IPS-NIHi11 (cell line): ENCODE results near the gene TRPV6.

ENCODE experiments used
- DNase-seq: peaks from one replicate; pipeline ENCODE4 v3.0.0; 2012; ENCODE audit warnings: mixed read lengths, low spot score

Gene TRPV6

DNA sequence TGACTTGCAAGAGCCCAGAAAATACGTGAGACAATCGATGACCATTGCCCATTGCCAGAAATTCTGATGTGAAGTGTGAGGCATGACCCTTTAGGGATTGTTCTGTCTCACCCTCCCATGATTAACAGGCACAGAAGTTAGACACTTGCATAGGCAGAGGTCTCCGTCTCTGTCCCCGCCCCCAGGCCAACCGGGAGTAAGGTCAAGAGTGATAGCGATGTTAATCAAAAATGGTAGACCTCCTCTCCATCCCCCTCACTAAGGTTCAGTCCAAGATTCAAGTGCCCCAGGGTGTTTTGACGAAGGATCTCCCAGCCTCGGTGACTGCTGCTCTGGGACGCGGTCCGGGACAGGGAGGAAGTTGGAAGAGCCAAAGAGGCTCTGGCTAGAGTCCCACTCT is 22.7 kb upstream of the TRPV6 start:
- no peak for DNase-seq

- no peak for DNase-seq
Measured at GRCh38 chr7:142906643-142907042, 21.1 kb upstream of the TRPV6 start.

- no peak for DNase-seq
Measured at GRCh38 chr7:142905759-142906158, 20.2 kb upstream of the TRPV6 start.

DNA sequence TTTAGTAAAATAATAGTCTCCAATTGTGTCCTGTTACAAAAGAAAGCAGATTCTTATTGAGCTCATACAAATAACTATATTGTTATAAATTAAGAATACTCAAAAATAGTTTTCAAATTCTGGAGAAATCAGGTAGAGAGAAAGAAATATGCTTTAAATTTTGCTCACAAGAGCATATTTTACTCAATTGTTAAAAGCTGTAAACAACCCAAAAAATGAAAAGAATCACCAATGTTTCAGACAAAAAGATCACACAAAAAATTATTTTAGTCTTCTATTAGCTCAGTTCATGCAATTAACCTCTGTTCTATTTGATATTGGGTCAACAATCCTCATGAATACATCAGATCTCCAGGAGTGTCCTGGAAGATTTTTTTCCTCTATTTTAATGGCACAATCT is 18.6 kb upstream of the TRPV6 start:
- no peak for DNase-seq

GRCh38 chr7:142901426-142902259 is 16.1 kb upstream of the TRPV6 start:
- no peak for DNase-seq

- no peak for DNase-seq
Measured at GRCh38 chr7:142899661-142900060, 14.1 kb upstream of the TRPV6 start.

DNA sequence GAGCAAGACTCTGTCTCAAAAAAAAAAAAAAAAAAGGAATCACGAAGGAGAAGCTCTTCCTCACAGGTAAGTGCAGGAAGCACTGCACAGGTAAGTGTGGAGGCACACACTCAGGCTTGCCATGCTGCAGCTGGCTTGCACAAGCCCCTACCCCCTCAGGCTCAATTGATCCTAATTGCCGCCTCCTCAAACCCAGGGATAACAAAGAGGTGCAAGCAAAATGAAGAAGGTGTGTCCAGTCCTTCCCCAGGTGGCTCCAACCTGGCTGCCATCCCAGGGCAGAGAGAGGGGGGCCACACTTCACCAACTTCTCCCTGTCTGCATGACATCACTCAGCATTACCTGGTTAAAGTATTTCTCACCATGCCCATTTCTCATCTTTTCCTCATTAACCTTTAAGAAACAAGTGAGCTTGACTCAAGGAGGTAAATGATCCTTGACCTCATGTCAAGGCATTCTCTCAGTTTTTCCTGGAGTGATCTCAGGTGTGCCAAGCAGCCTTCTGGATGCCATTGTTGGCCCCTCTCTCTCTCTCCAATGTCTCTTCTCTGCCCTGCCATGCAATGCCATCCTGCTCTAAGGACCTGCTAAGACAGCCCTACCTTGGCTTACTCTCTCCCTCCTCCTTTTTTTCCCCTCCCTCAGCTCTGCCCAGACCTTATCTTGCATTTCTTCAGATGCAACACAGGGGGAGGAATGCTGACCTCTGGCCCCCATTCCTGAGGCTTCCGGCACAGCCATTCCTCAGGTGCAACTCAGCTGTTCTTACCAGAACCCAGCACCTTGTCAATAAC is 13.0 kb upstream of the TRPV6 start:
- no peak for DNase-seq

GRCh38 chr7:142897691-142898090 is 12.1 kb upstream of the TRPV6 start:
- DNase-seq = no peak

- DNase-seq = no peak
Measured at GRCh38 chr7:142896741-142897379, 11.3 kb upstream of the TRPV6 start.

- DNase-seq = no peak
Measured at GRCh38 chr7:142896151-142896550, 10.6 kb upstream of the TRPV6 start.

DNA sequence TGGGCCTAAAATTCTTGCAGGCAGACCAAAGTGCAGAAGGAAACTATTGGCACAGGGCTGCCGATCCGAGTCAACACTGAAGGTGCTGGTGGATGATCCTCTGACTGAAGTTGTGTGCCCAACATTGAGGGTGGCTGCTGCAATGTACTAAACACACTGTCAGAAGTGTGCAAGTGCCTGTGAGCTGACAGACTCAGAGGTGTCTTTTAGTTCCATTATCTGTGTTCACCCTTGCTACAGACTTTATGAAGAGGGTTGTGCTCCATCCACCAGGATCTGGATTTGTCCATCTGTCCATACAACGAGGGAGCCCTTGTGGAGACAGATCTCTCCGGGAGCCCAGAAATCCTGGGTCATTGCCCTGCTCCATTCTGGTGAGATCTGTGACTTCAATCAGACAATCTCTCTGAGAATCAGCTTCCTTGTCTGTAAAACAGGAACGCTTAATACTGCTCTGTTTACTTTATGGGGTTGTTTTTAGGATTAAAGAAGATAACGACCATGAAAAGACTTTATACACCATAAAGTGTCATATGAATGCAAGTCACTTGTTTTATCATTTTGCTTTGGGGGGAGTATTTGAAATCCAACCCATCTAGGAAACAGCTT is 9.5 kb upstream of the TRPV6 start:
- no peak for DNase-seq

DNA sequence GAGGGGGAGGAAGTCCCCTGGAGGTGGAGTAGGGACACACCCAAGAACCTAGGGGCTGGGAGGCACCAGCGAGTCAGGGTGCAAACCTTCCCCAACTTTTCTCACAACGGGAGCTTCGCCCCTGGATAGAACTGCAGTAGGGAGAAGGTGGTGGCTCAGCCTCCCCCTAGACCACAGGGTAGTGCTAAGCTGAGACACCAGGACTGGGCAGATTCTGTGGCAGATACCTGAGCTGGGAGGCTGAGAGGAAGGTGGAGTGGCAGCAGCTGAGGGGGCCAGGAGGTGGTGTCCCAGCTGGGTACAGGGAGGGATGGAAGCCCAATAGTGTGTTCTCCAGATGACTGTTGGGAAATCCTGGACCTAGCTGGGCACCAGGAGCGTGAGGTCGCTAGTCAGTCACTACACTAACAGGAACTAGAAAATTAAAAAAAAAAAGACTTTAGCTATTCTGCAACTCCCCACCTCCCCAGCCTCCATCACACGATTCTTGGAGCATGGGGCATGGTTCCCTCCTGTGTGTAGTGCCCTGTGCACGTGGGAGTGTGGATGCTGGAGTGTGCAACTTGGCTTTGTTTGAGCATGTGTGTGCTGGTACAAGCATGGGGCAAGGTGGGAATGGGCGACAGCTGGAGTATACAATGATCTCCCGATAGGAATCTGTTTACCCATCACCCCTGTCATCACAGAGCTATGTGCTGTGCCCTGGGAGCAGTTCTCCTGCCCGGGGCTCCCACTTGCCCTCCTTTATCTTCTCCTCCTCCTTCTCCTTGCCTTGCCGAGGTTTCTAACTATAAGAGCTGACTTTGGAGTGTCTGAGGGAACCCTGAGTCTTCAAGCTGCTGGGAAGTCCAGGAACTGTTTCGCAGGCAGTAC is 8.8 kb upstream of the TRPV6 start:
- DNase-seq = no peak

DNA sequence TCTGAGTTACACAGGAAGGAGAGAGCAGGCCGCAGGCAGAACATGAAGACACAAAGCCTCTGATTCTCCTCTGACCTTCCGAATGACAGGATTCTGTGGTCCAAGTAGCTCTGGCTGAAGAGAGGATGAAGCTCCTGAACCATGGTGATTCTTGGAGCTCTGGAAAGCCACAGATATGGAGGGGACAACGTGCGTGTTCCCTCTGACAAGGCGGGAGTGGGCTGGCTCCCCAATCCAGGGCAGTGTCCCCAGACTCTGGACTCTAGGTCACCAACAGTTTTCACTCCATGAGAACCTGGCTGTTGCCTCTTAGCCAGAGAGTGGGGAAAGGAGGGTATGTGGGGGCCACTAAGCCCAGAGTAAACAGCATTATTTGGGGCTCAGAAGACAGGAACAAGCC is 7.4 kb upstream of the TRPV6 start:
- no peak for DNase-seq

DNA sequence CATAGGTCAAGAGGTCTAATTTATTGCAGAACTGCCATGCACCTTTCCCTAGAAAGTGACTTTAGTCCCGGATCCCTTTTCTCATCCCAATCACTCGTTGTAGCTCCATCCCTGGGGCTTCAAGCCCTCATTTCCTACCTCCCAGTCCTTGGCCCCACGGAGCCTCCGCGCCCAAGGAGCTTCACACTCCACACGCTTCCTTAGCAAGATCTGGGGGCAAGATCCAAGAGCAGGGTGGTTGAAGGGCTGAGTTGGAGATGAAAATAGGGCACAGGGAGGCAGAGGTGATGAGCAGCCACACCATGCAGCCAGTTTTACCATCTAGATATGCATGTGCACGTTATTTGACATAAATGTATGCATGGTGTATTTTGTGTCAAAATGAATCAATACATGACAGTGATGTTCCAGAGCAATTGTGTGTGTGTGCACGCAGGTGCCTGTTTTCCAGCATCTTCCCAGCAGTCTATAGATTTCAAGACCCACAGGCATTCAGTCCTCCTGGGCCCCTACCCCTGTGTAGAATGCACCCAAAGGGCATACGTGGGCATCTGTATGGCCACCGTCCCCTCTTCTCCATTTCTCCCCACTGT is 6.0 kb upstream of the TRPV6 start:
- DNase-seq = no peak

DNA sequence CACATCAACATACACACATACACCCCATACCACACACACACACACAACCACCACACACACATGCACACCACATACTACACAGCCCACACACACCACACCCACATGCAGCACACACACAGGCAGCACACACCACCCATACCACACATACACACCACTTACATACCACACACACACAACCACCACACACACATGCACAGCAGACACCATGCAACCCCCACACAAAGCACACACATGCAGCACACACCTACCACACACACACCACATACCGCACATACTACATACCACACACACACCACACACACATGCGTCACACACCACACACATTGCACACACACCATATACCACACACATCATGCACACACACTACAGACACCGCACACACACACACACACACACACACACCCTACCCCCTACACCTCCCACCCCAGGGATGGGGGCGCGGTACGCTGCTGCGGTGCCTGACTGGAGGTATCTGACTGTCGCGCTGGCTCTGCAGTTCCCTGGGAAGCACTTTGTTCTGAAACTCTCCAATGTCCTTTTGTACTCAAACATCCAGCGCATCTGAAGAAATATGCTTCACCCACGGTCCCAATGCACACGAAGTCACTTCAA is 5.4 kb upstream of the TRPV6 start:
- no peak for DNase-seq

GRCh38 chr7:142889816-142890215 is 4.3 kb upstream of the TRPV6 start:
- no peak for DNase-seq

- DNase-seq = no peak
Measured at GRCh38 chr7:142887282-142888015, 1.9 kb upstream of the TRPV6 start.

DNA sequence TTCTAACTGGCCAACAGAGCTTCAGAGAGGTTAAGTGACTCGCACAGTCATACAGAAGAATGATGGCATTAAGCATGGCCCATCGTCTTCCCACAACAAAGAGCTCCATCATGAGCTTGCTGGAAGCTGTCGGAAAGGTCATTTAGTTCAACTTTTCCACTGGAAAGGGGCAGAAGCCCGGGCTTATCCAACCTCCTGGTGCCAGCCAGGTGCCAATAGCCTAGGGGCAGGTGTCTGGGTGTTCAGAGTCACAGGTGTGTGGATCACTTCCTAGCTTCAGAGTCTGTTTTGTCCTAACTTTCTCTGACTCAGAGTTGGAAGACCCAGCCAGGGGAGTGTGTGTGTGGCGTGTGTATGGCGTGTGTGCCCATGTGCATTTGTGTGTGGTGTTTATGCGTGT is 1.3 kb upstream of the TRPV6 start:
- DNase-seq = no peak

DNA sequence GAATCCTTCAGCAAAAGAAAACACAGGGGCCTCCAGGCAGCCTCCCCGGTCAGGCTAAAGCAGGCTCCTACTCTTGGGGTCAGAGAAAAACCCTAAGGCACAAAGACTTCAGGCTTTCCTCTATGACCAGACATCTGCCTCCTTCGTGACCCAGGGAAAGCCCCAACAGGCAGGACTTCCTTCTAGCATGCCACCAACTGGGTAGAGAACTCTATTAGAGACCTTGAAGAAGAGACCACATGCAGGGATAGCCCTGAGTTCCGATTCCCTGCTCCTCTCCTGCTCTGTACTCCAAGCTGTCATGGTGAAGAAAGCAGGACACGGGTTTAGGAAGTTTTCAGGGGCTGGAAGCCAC is 1.3 kb downstream of the TRPV6 start:
- no peak for DNase-seq
